Adrenal gland (tissue), 5 donors: ENCODE measurements around the gene IGF2R.

Experiments
- CTCF ChIP-seq, 6 experiments: fragments of 450-650 bp in 4 of 6; fragments of 200-600 bp in 2 of 6; sonication (generic) in 1 of 6; IDR thresholded peaks; 1 replicate in 5 of 6; 2 replicates in 1 of 6; pipeline versions ENCODE4 v1.5.1 to v1.8.0; 2016 to 2021; ENCODE audit warnings: antibody characterized with exemption in 6 of 6, mild to moderate bottlenecking in 2 of 6, moderate library complexity in 1 of 6
- POLR2A ChIP-seq, 2 donors: fragments of 450-650 bp; IDR thresholded peaks; one replicate each; pipeline ENCODE4 v1.6.1; 2017; ENCODE audit warnings: antibody characterized with exemption in 2 of 2, mild to moderate bottlenecking in 2 of 2, moderate library complexity in 1 of 2
- donor health status: DM: no; HTN: no; CAD: no.

GRCh38 chr6:160117137-160117536 lies 148.3 kb downstream of the IGF2R start:
- TF ChIP-seq POLR2A (IDR thresholded peaks at IDR 0.05) (no peak), CTCF (IDR thresholded peaks at IDR 0.05) (no peak)
